Endothelial cell of umbilical vein (primary cell): ENCODE results near the gene TFDP2.

Experiments
- CTCF ChIP-seq, 2 donors: IDR thresholded peaks; 1 replicate in 1 of 2; 2 replicates in 1 of 2; pipeline ENCODE4 v1.5.1; 2011; ENCODE audit warnings: low read length in 2 of 2, mild to moderate bottlenecking in 2 of 2, moderate library complexity in 2 of 2, control low read depth in 1 of 2, inconsistent platforms in 1 of 2, low read depth in 1 of 2; ENCODE audit not compliant: insufficient read depth in 1 of 2; ENCODE audit errors: extremely low read depth in 1 of 2
- EZH2 ChIP-seq: IDR thresholded peaks from 2 replicates; pipeline ENCODE4 v1.6.1; 2012; ENCODE audit warnings: borderline replicate concordance, low read depth, mild to moderate bottlenecking, moderate library complexity, low read length, inconsistent platforms; ENCODE audit not compliant: severe bottlenecking
- FOS ChIP-seq: IDR thresholded peaks from 2 replicates; pipeline ENCODE4 v1.6.1; 2011; ENCODE audit warnings: mild to moderate bottlenecking, low read length, moderate library complexity, borderline replicate concordance; ENCODE audit not compliant: insufficient read depth
- GATA2 ChIP-seq: IDR thresholded peaks from 2 replicates; pipeline ENCODE4 v1.7.0; 2011; ENCODE audit warnings: low read depth, mild to moderate bottlenecking, moderate library complexity, mixed read lengths, low read length; ENCODE audit not compliant: insufficient read length, insufficient read depth
- JUN ChIP-seq: IDR thresholded peaks from 2 replicates; pipeline ENCODE4 v1.6.1; 2011; ENCODE audit warnings: borderline replicate concordance, low read depth; ENCODE audit not compliant: insufficient read length, insufficient read depth
- MYC ChIP-seq: IDR thresholded peaks from one replicate; pipeline ENCODE4 v1.6.1; 2011; ENCODE audit warnings: mild to moderate bottlenecking, low read depth, low read length
- POLR2A ChIP-seq: IDR thresholded peaks from 2 replicates; pipeline ENCODE4 v1.6.1; 2012; ENCODE audit warnings: low read depth, mild to moderate bottlenecking, control low read depth, low read length
- POLR2AphosphoS5 ChIP-seq: IDR thresholded peaks from 2 replicates; pipeline ENCODE4 v1.6.1; 2012; ENCODE audit warnings: low read depth, mild to moderate bottlenecking, control low read depth, low read length, moderate library complexity; ENCODE audit not compliant: insufficient read depth
- TF ChIP-seq, protein P1 (sequence below): IDR thresholded peaks from 2 replicates; pipeline ENCODE4 v1.6.1; 2011; ENCODE audit not compliant: insufficient read depth, insufficient read length

DNA sequence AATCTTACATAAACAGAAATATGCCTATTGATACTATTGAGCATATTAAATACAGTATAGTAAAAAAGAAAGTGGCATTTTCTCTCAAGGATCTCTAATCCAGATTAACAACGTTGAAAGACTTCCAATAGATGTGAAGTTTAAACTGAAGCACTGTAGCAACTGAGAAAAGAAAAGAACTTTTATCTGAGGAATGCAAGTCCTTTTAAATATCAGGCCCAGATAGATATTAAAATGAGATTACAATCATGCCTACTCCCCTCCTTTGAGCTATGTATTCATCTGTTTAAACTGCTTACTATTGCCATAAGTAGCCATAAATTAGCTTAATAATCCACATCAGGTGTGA is 102.3 kb downstream of the TFDP2 start:
- TF ChIP-seq CTCF (IDR thresholded peaks at IDR 0.05; ENCODE audit: extremely low read depth in 1 of 2, insufficient read depth in 1 of 2, low read depth in 1 of 2, low read length in 2 of 2) (no peak), JUN (no peak), POLR2A (no peak), GATA2 (no peak), EZH2 (no peak), POLR2AphosphoS5 (no peak), MYC (no peak), FOS (no peak)
- TF ChIP-seq, protein P1, sequence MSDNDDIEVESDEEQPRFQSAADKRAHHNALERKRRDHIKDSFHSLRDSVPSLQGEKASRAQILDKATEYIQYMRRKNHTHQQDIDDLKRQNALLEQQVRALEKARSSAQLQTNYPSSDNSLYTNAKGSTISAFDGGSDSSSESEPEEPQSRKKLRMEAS = no peak
